ENCODE data around the gene PEX14. TPM values are rescaled to one million over a fixed set of nuclear protein-coding genes. Genes with fewer than 3 reads are reported as not detected.

The PEX14 gene
- total RNA-seq, 1 experiment from 2014 or later = 27.3 TPM

DNA sequence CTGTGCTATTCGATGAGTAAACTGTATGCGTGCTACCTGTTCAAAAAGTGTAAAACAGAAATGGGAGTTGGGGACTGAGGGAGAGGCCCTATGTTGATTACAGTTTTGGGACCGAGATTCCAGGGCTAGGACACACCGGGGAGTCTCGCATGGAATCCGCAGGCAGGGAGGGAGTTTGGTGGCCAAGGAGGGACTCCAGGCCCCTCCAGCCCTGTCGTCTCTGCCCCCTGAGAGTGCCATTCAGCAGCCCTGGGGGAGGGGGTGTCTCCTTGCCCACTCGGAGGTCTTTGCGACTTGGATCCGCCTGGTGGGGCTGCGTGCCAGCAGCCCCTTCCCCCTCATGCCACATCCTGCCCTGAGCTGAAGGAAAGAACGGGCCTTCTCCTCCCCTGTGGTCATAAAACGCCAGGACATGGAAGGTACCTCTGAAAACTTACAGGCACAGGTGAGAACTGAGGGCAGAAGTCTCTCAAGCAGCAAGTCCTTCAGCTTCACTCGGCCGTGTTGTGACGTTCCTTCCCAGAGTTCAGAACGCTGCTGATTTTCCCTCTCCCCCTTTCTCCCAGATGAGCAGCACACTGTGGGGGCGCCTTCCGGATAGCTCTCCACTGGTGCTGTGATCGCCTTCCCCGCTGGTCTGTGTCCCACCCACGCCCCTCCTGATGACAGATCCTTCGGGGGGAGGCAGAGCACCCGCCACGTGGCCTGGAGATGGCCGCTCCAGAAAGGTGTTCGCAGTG, 141.4 kb downstream of the PEX14 start:
- peak overlapping the region; percentile 38 for H3K27ac Mint-ChIP-seq
- CTCF ChIA-PET = no interaction called here
- ATAC-seq = peak; percentile 26; the same call in 1 of the 2 replicates

DNA sequence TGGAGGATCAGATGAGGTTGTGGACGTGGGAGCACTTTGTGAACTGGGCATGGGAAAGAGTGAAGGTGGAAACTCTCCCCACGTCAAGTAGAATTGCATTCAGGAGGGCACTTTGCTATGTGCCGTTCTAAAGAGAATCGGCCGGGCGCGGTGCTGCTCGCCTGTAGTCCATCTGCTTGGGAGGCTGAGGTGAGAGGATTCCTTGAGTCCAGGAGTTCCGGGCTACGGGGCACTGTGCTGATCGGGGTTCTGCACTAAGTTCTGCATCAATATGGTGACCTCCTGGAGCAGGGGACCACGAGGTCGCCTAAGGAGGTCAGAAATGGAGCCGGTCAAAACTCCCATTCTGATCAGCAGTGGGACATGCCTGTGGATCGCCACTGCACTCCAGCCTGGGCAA, 141.9 kb downstream of the PEX14 start:
- no peaks in the 10 kb centered on the region for H3K27me3 Mint-ChIP-seq (ENCODE audit: low read depth)
- CTCF ChIA-PET = no interaction called here
- POLR2A ChIA-PET = no interaction called here
- H3K36me3 Mint-ChIP-seq = no peaks in the 10 kb centered on the region
- H3K9me3 Mint-ChIP-seq = no peaks in the 10 kb centered on the region
- no peak overlapping the region for H3K4me3 Mint-ChIP-seq
- no peak for TF ChIP-seq RORB (CRISPR knock-in tag; IDR thresholded peaks at IDR 0.05)
- no peak for TF ChIP-seq JUN (CRISPR knock-in tag; IDR thresholded peaks at IDR 0.05)
- TF ChIP-seq ZNF263 (CRISPR knock-in tag; IDR thresholded peaks at IDR 0.05; ENCODE audit: low read depth) = no peak
- TF ChIP-seq PRRX2 (CRISPR knock-in tag; IDR thresholded peaks at IDR 0.05) = no peak
- TF ChIP-seq ZNF396 (CRISPR knock-in tag; IDR thresholded peaks at IDR 0.05; ENCODE audit: borderline replicate concordance) = no peak
- no peak for TF ChIP-seq CBFB (CRISPR knock-in tag; IDR thresholded peaks at IDR 0.05; ENCODE audit: low read depth)
- TF ChIP-seq ZNF232 (CRISPR knock-in tag; IDR thresholded peaks at IDR 0.05) = no peak
- TF ChIP-seq, protein P1, sequence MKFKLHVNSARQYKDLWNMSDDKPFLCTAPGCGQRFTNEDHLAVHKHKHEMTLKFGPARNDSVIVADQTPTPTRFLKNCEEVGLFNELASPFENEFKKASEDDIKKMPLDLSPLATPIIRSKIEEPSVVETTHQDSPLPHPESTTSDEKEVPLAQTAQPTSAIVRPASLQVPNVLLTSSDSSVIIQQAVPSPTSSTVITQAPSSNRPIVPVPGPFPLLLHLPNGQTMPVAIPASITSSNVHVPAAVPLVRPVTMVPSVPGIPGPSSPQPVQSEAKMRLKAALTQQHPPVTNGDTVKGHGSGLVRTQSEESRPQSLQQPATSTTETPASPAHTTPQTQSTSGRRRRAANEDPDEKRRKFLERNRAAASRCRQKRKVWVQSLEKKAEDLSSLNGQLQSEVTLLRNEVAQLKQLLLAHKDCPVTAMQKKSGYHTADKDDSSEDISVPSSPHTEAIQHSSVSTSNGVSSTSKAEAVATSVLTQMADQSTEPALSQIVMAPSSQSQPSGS (CRISPR knock-in tag; IDR thresholded peaks at IDR 0.05; ENCODE audit: borderline replicate concordance, low read depth) = no peak
- DNase-seq (ENCODE audit: low spot score) (no peak), ATAC-seq (no peak)
- peak overlapping the region; percentile 38; the same call in 1 of the 2 replicates for H3K27ac Mint-ChIP-seq
- H3K4me1 Mint-ChIP-seq = peaks cover 16% of the 10 kb centered on the region

More for the DNA sequence above, 141.4 kb downstream of the PEX14 start:
- no peak for DNase-seq (ENCODE audit: low spot score)
- no peaks in the 10 kb centered on the region for H3K27me3 Mint-ChIP-seq (ENCODE audit: low read depth)
- no peaks in the 10 kb centered on the region for H3K36me3 Mint-ChIP-seq
- POLR2A ChIA-PET = no interaction called here
- H3K9me3 Mint-ChIP-seq = no peaks in the 10 kb centered on the region
- H3K4me3 Mint-ChIP-seq = no peak overlapping the region
- TF ChIP-seq NR2C2 (CRISPR knock-in tag; IDR thresholded peaks at IDR 0.05) (no peak), SP1 (CRISPR knock-in tag; conservative IDR thresholded peaks at IDR 0.05) (no peak), NR1H2 (CRISPR knock-in tag; IDR thresholded peaks at IDR 0.05) (no peak), ZNF671 (CRISPR knock-in tag; IDR thresholded peaks at IDR 0.05) (no peak), ZNF219 (CRISPR knock-in tag; IDR thresholded peaks at IDR 0.05; ENCODE audit: borderline replicate concordance) (no peak), MYBL2 (CRISPR knock-in tag; IDR thresholded peaks at IDR 0.05) (no peak), IRF2 (CRISPR knock-in tag; IDR thresholded peaks at IDR 0.05; ENCODE audit: borderline replicate concordance, low read depth) (no peak)
- TF ChIP-seq, protein P2, sequence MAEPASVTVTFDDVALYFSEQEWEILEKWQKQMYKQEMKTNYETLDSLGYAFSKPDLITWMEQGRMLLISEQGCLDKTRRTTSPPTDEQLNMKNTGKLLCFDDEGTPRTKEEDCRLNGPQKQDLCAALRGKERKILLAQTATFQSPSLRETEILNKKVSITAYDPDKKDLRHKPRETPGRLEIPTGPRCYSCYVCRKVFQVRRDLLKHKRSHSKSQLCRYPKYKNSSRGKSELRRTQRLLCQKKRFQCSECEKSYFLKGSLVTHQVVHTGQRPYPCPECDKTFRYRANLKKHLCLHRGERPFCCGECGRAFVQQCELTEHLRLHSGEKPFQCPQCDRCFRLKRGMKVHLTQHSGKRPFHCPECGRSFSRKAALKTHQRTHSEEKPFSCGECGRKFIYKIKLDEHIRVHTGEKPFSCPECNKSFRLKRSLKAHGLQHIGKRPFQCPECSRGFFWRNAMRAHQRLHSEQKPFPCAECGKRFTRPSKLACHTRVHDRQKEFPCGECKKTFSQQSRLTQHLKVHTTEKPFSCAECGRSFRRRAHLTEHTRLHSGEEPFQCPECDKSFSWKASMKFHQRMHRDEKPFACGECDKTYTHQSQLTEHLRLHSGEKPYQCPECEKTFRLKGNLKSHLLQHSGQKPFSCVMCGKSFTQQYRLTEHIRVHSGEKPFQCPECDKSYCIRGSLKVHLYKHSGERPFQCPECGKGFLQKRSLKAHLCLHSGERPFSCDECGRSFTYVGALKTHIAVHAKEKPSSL (CRISPR knock-in tag; conservative IDR thresholded peaks at IDR 0.05) = no peak
- TF ChIP-seq, protein P3, sequence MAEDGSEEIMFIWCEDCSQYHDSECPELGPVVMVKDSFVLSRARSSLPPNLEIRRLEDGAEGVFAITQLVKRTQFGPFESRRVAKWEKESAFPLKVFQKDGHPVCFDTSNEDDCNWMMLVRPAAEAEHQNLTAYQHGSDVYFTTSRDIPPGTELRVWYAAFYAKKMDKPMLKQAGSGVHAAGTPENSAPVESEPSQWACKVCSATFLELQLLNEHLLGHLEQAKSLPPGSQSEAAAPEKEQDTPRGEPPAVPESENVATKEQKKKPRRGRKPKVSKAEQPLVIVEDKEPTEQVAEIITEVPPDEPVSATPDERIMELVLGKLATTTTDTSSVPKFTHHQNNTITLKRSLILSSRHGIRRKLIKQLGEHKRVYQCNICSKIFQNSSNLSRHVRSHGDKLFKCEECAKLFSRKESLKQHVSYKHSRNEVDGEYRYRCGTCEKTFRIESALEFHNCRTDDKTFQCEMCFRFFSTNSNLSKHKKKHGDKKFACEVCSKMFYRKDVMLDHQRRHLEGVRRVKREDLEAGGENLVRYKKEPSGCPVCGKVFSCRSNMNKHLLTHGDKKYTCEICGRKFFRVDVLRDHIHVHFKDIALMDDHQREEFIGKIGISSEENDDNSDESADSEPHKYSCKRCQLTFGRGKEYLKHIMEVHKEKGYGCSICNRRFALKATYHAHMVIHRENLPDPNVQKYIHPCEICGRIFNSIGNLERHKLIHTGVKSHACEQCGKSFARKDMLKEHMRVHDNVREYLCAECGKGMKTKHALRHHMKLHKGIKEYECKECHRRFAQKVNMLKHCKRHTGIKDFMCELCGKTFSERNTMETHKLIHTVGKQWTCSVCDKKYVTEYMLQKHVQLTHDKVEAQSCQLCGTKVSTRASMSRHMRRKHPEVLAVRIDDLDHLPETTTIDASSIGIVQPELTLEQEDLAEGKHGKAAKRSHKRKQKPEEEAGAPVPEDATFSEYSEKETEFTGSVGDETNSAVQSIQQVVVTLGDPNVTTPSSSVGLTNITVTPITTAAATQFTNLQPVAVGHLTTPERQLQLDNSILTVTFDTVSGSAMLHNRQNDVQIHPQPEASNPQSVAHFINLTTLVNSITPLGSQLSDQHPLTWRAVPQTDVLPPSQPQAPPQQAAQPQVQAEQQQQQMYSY (CRISPR knock-in tag; IDR thresholded peaks at IDR 0.05) = no peak
- TF ChIP-seq, protein P4, sequence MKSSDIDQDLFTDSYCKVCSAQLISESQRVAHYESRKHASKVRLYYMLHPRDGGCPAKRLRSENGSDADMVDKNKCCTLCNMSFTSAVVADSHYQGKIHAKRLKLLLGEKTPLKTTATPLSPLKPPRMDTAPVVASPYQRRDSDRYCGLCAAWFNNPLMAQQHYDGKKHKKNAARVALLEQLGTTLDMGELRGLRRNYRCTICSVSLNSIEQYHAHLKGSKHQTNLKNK (CRISPR knock-in tag; IDR thresholded peaks at IDR 0.05) = no peak
- H3K4me1 Mint-ChIP-seq = peaks cover 16% of the 10 kb centered on the region

All from WTC11 (cell line).